Spleen (tissue), 11 donors: ENCODE measurements around the gene CGRRF1. TPM values are rescaled to one million over a fixed set of nuclear protein-coding genes. Genes with fewer than 3 reads are reported as not detected.

Experiments
- DNase-seq: peaks from one replicate; pipeline ENCODE4 v3.0.0-alpha.2; 2020
- H3K27ac ChIP-seq, 8 donors: fragments of 200-600 bp; sonication (generic) in 7 of 8; 1 replicate in 4 of 8; 2 replicates in 4 of 8; pipeline versions ENCODE4 v1.5.0 to v1.8.0; 2016 to 2021; ENCODE audit warnings: inconsistent platforms in 4 of 8, mild to moderate bottlenecking in 4 of 8, moderate library complexity in 1 of 8
- H3K27me3 ChIP-seq, 7 donors: fragments of 200-600 bp; sonication (generic) in 6 of 7; replicated peaks in 1 of 7; 1 replicate in 4 of 7; 2 replicates in 3 of 7; pipeline versions ENCODE4 v1.5.0 to v1.8.0; 2016 to 2021; ENCODE audit warnings: inconsistent platforms in 3 of 7, mild to moderate bottlenecking in 1 of 7
- H3K36me3 ChIP-seq, 6 donors: fragments of 200-600 bp; sonication (generic) in 5 of 6; 1 replicate in 4 of 6; 2 replicates in 2 of 6; pipeline versions ENCODE4 v1.5.0 to v1.8.0; 2016 to 2021; ENCODE audit warnings: inconsistent platforms in 2 of 6
- H3K4me1 ChIP-seq, 6 donors: fragments of 200-600 bp; sonication (generic) in 5 of 6; 1 replicate in 3 of 6; 2 replicates in 3 of 6; pipeline versions ENCODE4 v1.5.0 to v1.8.0; 2016 to 2021; ENCODE audit warnings: inconsistent platforms in 3 of 6
- H3K4me3 ChIP-seq, 8 donors: fragments of 200-600 bp; sonication (generic) in 7 of 8; 1 replicate in 4 of 8; 2 replicates in 4 of 8; pipeline versions ENCODE4 v1.5.0 to v1.8.0; 2016 to 2021; ENCODE audit warnings: inconsistent platforms in 4 of 8, mild to moderate bottlenecking in 4 of 8, moderate library complexity in 2 of 8
- H3K9me3 ChIP-seq, 8 donors: fragments of 200-600 bp; sonication (generic) in 7 of 8; 1 replicate in 4 of 8; 2 replicates in 4 of 8; pipeline versions ENCODE4 v1.5.0 to v1.8.0; 2016 to 2021; ENCODE audit warnings: inconsistent platforms in 4 of 8
- POLR2A ChIP-seq, 3 donors: fragments of 450-650 bp; IDR thresholded peaks; one replicate each; pipeline ENCODE4 v1.5.1; 2017; ENCODE audit warnings: antibody characterized with exemption in 3 of 3, mild to moderate bottlenecking in 1 of 3
- POLR2AphosphoS5 ChIP-seq, 3 donors: sonication (generic); formaldehyde crosslinking; IDR thresholded peaks; one replicate each; pipeline ENCODE4 v1.5.1; 2017; ENCODE audit warnings: antibody characterized with exemption in 3 of 3
- WGBS, 5 donors: extraction: QIAGEN DNeasy Blood & Tissue Kit in 3 of 5; methylation state at CpG; one replicate each; pipeline versions ENCODE4 v1.1.5 to v1.1.7; 2013 to 2018; 5-methylcytosine and 5-hydroxymethylcytosine counted together
- intact Hi-C: fragments of 100-400 bp; cut with DNase I; formaldehyde crosslinking; loops from one replicate; pipeline ENCODE4 v1.15.0; 2023; ENCODE audit warnings: low total_unique reads
- polyA plus RNA-seq, 3 donors: library from polyadenylated mRNA; stranded (reverse); fragments of 200-250 nt; gene quantifications; one replicate each; pipeline ENCODE4 v1.2.1, GENCODE V29; 2013
- total RNA-seq, 7 donors: library from RNA; depleted of rRNA in 3 of 7; stranded (reverse); fragments of >200 nt in 3 of 7; fragmentation: NEBNext Ultra II Directional in 4 of 7; extraction: Animal tissue kit (Norgen Biotek cat#: 25700) in 4 of 7; gene quantifications; one replicate each; pipeline versions ENCODE4 v1.1.0 to v1.2.1, GENCODE V29; 2016 to 2021
- TF ChIP-seq, protein P1 (sequence below), 11 experiments: fragments of 200-600 bp in 7 of 11; fragments of 450-650 bp in 4 of 11; sonication (generic) in 4 of 11; IDR thresholded peaks in 8 of 11; conservative IDR thresholded peaks in 3 of 11; 1 replicate in 7 of 11; 2 replicates in 4 of 11; pipeline versions ENCODE4 v1.4.0 to v1.8.0; 2016 to 2021; ENCODE audit warnings: antibody characterized with exemption in 11 of 11, inconsistent platforms in 4 of 11, mild to moderate bottlenecking in 1 of 11
- donor health status: healthy with polysubstance abuse.
- donor health status: DM: no; HTN: no; CAD: no; lungs with moderate emphysema.
- donor health status: DM: no; HTN: no; CAD: no.
- donor health status: Bipolar disorder and iron deficiency.
- donor health status: healthy.
- donor health status: DM: no; HTN: no; CAD: no.
- donor health status: DM: yes; HTN: yes; CAD: no.

Gene CGRRF1
- total and polyA plus RNA-seq, 10 donors: 11.3 to 19.8 (median 17.3) TPM

DNA sequence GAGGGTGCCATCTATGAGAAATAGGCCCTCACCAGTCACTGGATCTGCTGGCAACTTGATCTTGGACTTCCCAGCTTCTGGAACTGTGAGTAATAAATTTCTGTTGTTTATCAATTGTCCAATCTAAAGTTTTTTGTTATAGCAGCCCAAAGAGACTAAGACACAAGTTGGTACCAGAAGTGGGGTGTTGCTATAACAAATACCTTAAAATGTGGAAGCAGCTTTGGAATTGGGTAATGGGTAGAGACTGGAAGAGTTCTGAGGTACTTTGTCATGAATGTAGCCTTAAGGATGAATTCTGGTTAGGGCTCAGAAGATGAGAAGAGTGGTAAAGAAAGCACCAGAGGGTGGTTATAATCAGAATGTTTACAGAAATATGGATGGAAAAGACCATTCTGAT, 42.4 kb upstream of the CGRRF1 start:
- H3K36me3 ChIP-seq: peaks cover 0 to 16% (median 0%) of the 10 kb centered on the region in 6 donors
- H3K27ac ChIP-seq: no peak overlapping the region
- no peak overlapping the region for H3K4me3 ChIP-seq
- DNase-seq: no peak
- peaks cover 0 to 20% (median 14%) of the 10 kb centered on the region in 8 donors for H3K9me3 ChIP-seq
- intact Hi-C loops: no loop called here
- TF ChIP-seq POLR2AphosphoS5 (IDR thresholded peaks at IDR 0.05) (no peak), POLR2A (IDR thresholded peaks at IDR 0.05) (no peak)
- TF ChIP-seq, protein P1, sequence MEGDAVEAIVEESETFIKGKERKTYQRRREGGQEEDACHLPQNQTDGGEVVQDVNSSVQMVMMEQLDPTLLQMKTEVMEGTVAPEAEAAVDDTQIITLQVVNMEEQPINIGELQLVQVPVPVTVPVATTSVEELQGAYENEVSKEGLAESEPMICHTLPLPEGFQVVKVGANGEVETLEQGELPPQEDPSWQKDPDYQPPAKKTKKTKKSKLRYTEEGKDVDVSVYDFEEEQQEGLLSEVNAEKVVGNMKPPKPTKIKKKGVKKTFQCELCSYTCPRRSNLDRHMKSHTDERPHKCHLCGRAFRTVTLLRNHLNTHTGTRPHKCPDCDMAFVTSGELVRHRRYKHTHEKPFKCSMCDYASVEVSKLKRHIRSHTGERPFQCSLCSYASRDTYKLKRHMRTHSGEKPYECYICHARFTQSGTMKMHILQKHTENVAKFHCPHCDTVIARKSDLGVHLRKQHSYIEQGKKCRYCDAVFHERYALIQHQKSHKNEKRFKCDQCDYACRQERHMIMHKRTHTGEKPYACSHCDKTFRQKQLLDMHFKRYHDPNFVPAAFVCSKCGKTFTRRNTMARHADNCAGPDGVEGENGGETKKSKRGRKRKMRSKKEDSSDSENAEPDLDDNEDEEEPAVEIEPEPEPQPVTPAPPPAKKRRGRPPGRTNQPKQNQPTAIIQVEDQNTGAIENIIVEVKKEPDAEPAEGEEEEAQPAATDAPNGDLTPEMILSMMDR (IDR thresholded peaks at IDR 0.05 in 8 of 11, conservative IDR thresholded peaks at IDR 0.05 in 3 of 11): no peak
- no peaks in the 10 kb centered on the region for H3K27me3 ChIP-seq
- H3K4me1 ChIP-seq: no peaks in the 10 kb centered on the region

DNA sequence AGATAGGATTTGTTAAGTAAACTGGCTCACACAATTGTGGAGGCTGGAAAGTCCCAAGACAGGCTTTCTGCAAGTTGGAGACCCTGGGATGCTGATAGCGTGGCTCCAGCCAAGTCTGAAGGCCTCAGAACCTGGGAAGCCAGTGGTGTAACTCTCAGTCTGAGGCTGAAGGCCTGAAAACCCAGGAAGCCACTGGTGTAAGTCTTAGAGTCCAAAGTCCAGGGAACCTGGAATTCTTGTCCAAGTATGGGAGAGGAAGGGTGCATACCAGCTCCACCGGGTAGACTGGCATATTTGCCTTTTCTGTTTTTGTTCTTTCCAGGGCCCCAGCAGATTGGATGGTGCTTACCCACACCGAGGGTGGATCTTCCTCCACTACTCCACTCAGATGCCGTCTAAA, 39.0 kb upstream of the CGRRF1 start:
- no peak overlapping the region for H3K27ac ChIP-seq

DNA sequence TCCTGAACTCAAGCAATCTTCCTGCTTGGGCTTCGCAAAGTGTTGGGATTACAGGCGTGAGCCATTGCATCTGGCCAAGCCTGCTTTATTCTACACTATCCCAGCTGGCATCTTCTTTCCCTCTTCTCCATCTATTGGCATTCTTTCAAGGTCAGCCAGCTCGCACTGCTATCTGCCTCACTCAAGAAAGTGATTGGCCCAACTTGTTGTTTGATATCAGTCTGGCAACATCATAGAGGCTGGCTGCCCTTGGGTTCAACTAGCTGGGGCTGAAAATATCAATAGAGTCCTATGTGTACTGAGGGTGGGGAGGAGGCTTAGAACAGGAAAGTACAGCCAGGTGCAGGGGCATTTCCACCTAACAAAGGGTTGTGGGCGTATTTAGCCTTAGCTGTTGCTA, 38.1 kb upstream of the CGRRF1 start:
- intact Hi-C loops: no loop called here
- peaks cover 0 to 59% (median 3%) of the 10 kb centered on the region in 6 donors for H3K36me3 ChIP-seq
- DNase-seq: no peak
- peaks cover 0 to 18% (median 14%) of the 10 kb centered on the region in 8 donors for H3K9me3 ChIP-seq
- no peak overlapping the region for H3K27ac ChIP-seq
- TF ChIP-seq POLR2A (IDR thresholded peaks at IDR 0.05) (no peak), POLR2AphosphoS5 (IDR thresholded peaks at IDR 0.05) (no peak)
- TF ChIP-seq, protein P1 (IDR thresholded peaks at IDR 0.05 in 8 of 11, conservative IDR thresholded peaks at IDR 0.05 in 3 of 11): no peak
- no peak overlapping the region for H3K4me3 ChIP-seq
- no peaks in the 10 kb centered on the region for H3K4me1 ChIP-seq
- no peaks in the 10 kb centered on the region for H3K27me3 ChIP-seq
- 83 to 91% (median 89%) methylated on average over 4 of the region's 4 CpGs for WGBS, 5 donors

More for the DNA sequence above, 39.0 kb upstream of the CGRRF1 start:
- Histone ChIP-seq H3K4me1 (no peaks in the 10 kb centered on the region), H3K27me3 (no peaks in the 10 kb centered on the region), H3K9me3 (peaks cover 0 to 20% (median 14%) of the 10 kb centered on the region in 8 donors), H3K4me3 (no peak overlapping the region), H3K36me3 (peaks cover 0 to 49% (median 0%) of the 10 kb centered on the region in 6 donors)
- TF ChIP-seq POLR2AphosphoS5 (IDR thresholded peaks at IDR 0.05): no peak
- no peak for TF ChIP-seq POLR2A (IDR thresholded peaks at IDR 0.05)
- intact Hi-C loops: no loop called here
- 86 to 97% (median 92%) methylated on average over 4 of the region's 4 CpGs for WGBS, 5 donors
- no peak for DNase-seq

DNA sequence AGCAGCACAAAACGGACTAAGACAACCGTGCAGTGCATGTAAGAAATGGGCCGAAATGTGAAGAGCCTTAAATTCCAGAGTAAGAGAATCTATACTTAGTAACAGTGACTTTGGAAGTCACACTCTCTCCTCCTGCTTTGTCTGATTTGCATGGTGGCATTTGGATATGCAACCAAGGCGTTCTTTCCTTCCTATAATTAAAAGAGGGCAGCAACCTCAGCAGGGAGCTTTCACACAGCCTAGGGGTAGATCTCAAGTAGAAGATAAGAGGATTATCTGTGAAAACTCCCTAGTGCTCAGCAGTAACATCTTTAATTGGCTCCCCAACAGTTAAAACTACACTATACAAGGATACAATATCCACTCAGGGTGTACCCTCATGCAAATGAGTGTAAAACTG, 37.4 kb upstream of the CGRRF1 start:
- DNase-seq: no peak
- TF ChIP-seq POLR2AphosphoS5 (IDR thresholded peaks at IDR 0.05) (no peak), POLR2A (IDR thresholded peaks at IDR 0.05) (no peak)
- TF ChIP-seq, protein P1 (IDR thresholded peaks at IDR 0.05 in 8 of 11, conservative IDR thresholded peaks at IDR 0.05 in 3 of 11): no peak
- 89 to 93% (median 90%) methylated on average over 4 of the region's 4 CpGs for whole genome bisulfite sequencing, 5 donors
- Histone ChIP-seq H3K27ac (no peak overlapping the region), H3K4me1 (no peaks in the 10 kb centered on the region), H3K27me3 (no peaks in the 10 kb centered on the region), H3K4me3 (no peak overlapping the region), H3K36me3 (peaks cover 0 to 64% (median 3%) of the 10 kb centered on the region in 6 donors), H3K9me3 (peaks cover 0 to 12% (median 8%) of the 10 kb centered on the region in 8 donors)
- intact Hi-C loops: no loop called here
